Thoracic aorta (tissue), 2 donors: ENCODE measurements around the gene KCNK7. TPM values are rescaled to one million over a fixed set of nuclear protein-coding genes. Genes with fewer than 3 reads are reported as not detected.
A peak's percentile ranks its signal among the peaks of the same experiment; 100 is the strongest.

ENCODE experiments used
- ATAC-seq: fragments of 150-250 bp; one replicate; pipeline ENCODE4 v1.8.0; 2017; ENCODE audit warnings: low read depth; ENCODE audit not compliant: insufficient number of reproducible peaks, low FRiP score
- DNase-seq: peaks from one replicate; pipeline ENCODE4 v3.0.0-alpha.2; 2020; ENCODE audit warnings: low spot score
- H3K27ac ChIP-seq, 2 donors: fragments of 200-600 bp; sonication (generic); 1 replicate in 1 of 2; 2 replicates in 1 of 2; pipeline ENCODE4 v1.5.1; 2016; ENCODE audit warnings: mild to moderate bottlenecking in 2 of 2, moderate library complexity in 2 of 2
- H3K27me3 ChIP-seq: fragments of 200-600 bp; sonication (generic); replicated peaks from 2 replicates; pipeline ENCODE4 v1.6.0; 2016; ENCODE audit warnings: mild to moderate bottlenecking; ENCODE audit not compliant: insufficient read depth
- H3K36me3 ChIP-seq: fragments of 200-600 bp; sonication (generic); one replicate; pipeline ENCODE4 v1.5.1; 2016
- H3K4me1 ChIP-seq, 2 donors: fragments of 200-600 bp; sonication (generic); 1 replicate in 1 of 2; 2 replicates in 1 of 2; pipeline versions ENCODE4 v1.5.1 to v1.6.0; 2016; ENCODE audit warnings: low read depth in 2 of 2, mild to moderate bottlenecking in 1 of 2; ENCODE audit not compliant: control insufficient read depth in 1 of 2
- H3K4me3 ChIP-seq: fragments of 200-600 bp; sonication (generic); 2 replicates; pipeline ENCODE4 v1.5.1; 2016; ENCODE audit warnings: mild to moderate bottlenecking
- H3K9me3 ChIP-seq: fragments of 200-600 bp; sonication (generic); 2 replicates; pipeline ENCODE4 v1.5.1; 2016
- total RNA-seq, 2 donors: library from RNA; depleted of rRNA; stranded (reverse); fragments of >200 nt; gene quantifications; one replicate each; pipeline versions ENCODE4 v1.1.0 to v1.2.3, GENCODE V29; 2016
- TF ChIP-seq, protein P1 (sequence below): fragments of 200-600 bp; sonication (generic); IDR thresholded peaks from one replicate; pipeline ENCODE4 v1.5.1; 2019; ENCODE audit warnings: antibody characterized with exemption

Gene KCNK7
- total RNA-seq, 2 donors from 2014 or later, result 0.95 TPM; not detected in 1

- ATAC-seq (no peak), DNase-seq (no peak)
- TF ChIP-seq, protein P1, sequence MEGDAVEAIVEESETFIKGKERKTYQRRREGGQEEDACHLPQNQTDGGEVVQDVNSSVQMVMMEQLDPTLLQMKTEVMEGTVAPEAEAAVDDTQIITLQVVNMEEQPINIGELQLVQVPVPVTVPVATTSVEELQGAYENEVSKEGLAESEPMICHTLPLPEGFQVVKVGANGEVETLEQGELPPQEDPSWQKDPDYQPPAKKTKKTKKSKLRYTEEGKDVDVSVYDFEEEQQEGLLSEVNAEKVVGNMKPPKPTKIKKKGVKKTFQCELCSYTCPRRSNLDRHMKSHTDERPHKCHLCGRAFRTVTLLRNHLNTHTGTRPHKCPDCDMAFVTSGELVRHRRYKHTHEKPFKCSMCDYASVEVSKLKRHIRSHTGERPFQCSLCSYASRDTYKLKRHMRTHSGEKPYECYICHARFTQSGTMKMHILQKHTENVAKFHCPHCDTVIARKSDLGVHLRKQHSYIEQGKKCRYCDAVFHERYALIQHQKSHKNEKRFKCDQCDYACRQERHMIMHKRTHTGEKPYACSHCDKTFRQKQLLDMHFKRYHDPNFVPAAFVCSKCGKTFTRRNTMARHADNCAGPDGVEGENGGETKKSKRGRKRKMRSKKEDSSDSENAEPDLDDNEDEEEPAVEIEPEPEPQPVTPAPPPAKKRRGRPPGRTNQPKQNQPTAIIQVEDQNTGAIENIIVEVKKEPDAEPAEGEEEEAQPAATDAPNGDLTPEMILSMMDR, result no peak
- no peak overlapping the region for H3K4me3 ChIP-seq
- H3K36me3 ChIP-seq, result peaks cover 35% of the 10 kb centered on the region
- no peaks in the 10 kb centered on the region for H3K9me3 ChIP-seq
- H3K4me1 ChIP-seq, result no peaks in the 10 kb centered on the region
- H3K27me3 ChIP-seq, result no peaks in the 10 kb centered on the region
- no peak overlapping the region for H3K27ac ChIP-seq
Measured at GRCh38 chr11:65599216-65599954, 3.8 kb upstream of the KCNK7 start.

DNA sequence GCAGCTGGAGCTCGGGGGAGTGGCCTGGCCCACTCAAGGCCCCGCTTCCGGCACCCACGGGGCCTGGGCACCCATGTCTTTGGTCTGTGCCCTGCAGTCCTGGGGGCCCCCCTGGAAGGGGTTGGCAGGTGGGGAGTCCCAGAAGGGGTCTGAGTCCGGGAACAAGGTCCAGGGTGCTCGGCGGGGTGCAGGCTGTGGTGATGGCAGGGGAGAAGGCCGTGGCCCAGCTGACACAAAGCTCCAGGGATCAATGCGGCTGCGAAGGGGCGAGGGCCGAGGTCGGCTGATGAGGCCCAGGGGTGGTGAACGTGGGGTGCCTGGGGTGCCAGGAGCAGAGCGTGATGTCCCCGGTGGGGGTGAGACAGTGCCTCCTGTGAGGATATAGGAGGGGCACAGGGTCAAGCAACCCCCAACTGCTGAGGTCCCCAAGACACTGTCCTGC is 2.7 kb upstream of the KCNK7 start:
- DNase-seq (no peak), ATAC-seq (no peak)
- Histone ChIP-seq H3K27ac (no peak overlapping the region), H3K4me3 (no peak overlapping the region), H3K27me3 (no peaks in the 10 kb centered on the region), H3K9me3 (no peaks in the 10 kb centered on the region), H3K36me3 (peaks cover 27% of the 10 kb centered on the region), H3K4me1 (peaks cover 0 to 6% of the 10 kb centered on the region in 2 donors)
- TF ChIP-seq, protein P1, result no peak

GRCh38 chr11:65596520-65596919 is 920 bp upstream of the KCNK7 start:
- Histone ChIP-seq H3K9me3 (no peaks in the 10 kb centered on the region), H3K27ac (no peak overlapping the region), H3K27me3 (no peaks in the 10 kb centered on the region), H3K4me1 (peaks cover 0 to 12% of the 10 kb centered on the region in 2 donors), H3K4me3 (no peak overlapping the region), H3K36me3 (peaks cover 22% of the 10 kb centered on the region)
- DNase-seq, result no peak
- no peak for ATAC-seq
- TF ChIP-seq, protein P1, result no peak

- peak overlapping the region in 1 of 2 donors; percentile 17 for H3K27ac ChIP-seq
- ATAC-seq (no peak), DNase-seq (no peak)
- H3K36me3 ChIP-seq, result peaks cover 33% of the 10 kb centered on the region
- H3K27me3 ChIP-seq, result no peaks in the 10 kb centered on the region
- peaks cover 0 to 12% of the 10 kb centered on the region in 2 donors for H3K4me1 ChIP-seq
- TF ChIP-seq, protein P1, result no peak
- no peak overlapping the region for H3K4me3 ChIP-seq
- no peaks in the 10 kb centered on the region for H3K9me3 ChIP-seq
Measured at GRCh38 chr11:65595131-65595530, 469 bp downstream of the KCNK7 start.

GRCh38 chr11:65593518-65594414 is 1.8 kb downstream of the KCNK7 start:
- ATAC-seq (no peak), DNase-seq (no peak)
- TF ChIP-seq, protein P1, result peak; percentile 74
- H3K27ac ChIP-seq, result peak overlapping the region in 1 of 2 donors; percentile 50
- peaks cover 34% of the 10 kb centered on the region for H3K36me3 ChIP-seq
- no peaks in the 10 kb centered on the region for H3K9me3 ChIP-seq
- H3K27me3 ChIP-seq, result no peaks in the 10 kb centered on the region
- H3K4me3 ChIP-seq, result no peak overlapping the region
- H3K4me1 ChIP-seq, result peaks cover 0 to 14% of the 10 kb centered on the region in 2 donors
